HEK293T (cell line): ENCODE data around the gene BAHCC1.

Experiments
- FOXA1 ChIP-seq: fragments of 450-650 bp; IDR thresholded peaks from 2 replicates; pipeline ENCODE4 v1.6.1; 2016; ENCODE audit warnings: mild to moderate bottlenecking
- NFRKB ChIP-seq: fragments of 450-650 bp; IDR thresholded peaks from 2 replicates; pipeline ENCODE4 v1.6.1; 2016; ENCODE audit warnings: mild to moderate bottlenecking, moderate library complexity
- PKNOX1 ChIP-seq: fragments of 450-650 bp; IDR thresholded peaks from 2 replicates; pipeline ENCODE4 v1.6.1; 2016

DNA sequence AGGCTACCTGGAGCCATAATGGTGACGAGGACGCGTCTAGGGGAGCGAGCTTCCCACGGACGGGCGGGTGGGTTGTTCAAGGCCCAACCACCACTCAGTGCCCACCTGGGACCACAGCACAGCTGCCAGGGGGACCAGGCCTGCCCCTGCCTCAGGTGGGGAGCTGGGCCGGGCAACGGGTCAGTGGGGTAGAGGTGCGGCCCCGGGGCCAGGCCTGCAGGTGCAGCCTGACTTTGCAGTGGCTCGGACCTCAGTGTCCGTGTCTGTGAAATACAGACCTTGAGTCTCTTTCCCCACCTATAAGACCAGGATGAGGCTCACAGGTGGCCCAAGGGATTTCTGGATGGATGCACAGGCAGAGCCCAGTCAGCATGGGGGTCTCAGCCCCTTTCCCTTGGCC, 74.0 kb downstream of the BAHCC1 start:
- TF ChIP-seq FOXA1: no peak
- TF ChIP-seq NFRKB: no peak
- no peak for TF ChIP-seq PKNOX1
